Skeletal muscle satellite cell (primary cell): Measurements from ENCODE around the gene IGIP.

Source experiments
- H3K27me3 ChIP-seq: 2 replicates; pipeline ENCODE4 v1.7.0; 2013; ENCODE audit warnings: low read length; ENCODE audit not compliant: control insufficient read depth, insufficient read depth
- H3K36me3 ChIP-seq: 2 replicates; pipeline ENCODE4 v1.7.0; 2013; ENCODE audit warnings: mild to moderate bottlenecking, control low read depth, low read length; ENCODE audit not compliant: insufficient read depth
- H3K4me1 ChIP-seq: 2 replicates; pipeline ENCODE4 v1.7.0; 2013; ENCODE audit warnings: low read length; ENCODE audit not compliant: control insufficient read depth, insufficient read depth
- H3K4me2 ChIP-seq: 2 replicates; pipeline ENCODE4 v1.7.0; 2013; ENCODE audit warnings: mild to moderate bottlenecking, low read length
- H3K4me3 ChIP-seq: 2 replicates; pipeline ENCODE4 v1.7.0; 2013; ENCODE audit warnings: low read length
- H3K9ac ChIP-seq: 2 replicates; pipeline ENCODE4 v1.7.0; 2013; ENCODE audit warnings: mild to moderate bottlenecking, low read depth, low read length, moderate library complexity
- H3K9me3 ChIP-seq: replicated peaks from 2 replicates; pipeline ENCODE4 v1.7.0; 2013; ENCODE audit warnings: mild to moderate bottlenecking, control low read depth, low read length

The IGIP gene

GRCh38 chr5:140172483-140172882, 46.7 kb downstream of the IGIP start:
- no peak overlapping the region for H3K4me3 ChIP-seq
- no peaks in the 10 kb centered on the region for H3K9me3 ChIP-seq
- H3K4me2 ChIP-seq, result no peak overlapping the region
- no peaks in the 10 kb centered on the region for H3K36me3 ChIP-seq
- H3K9ac ChIP-seq, result no peak overlapping the region
- peaks cover 12% of the 10 kb centered on the region for H3K4me1 ChIP-seq
- no peaks in the 10 kb centered on the region for H3K27me3 ChIP-seq

GRCh38 chr5:140174014-140174413, 48.3 kb downstream of the IGIP start:
- H3K4me3 ChIP-seq, result no peak overlapping the region
- H3K4me1 ChIP-seq, result peaks cover 19% of the 10 kb centered on the region
- no peak overlapping the region for H3K9ac ChIP-seq
- H3K27me3 ChIP-seq, result no peaks in the 10 kb centered on the region
- H3K4me2 ChIP-seq, result no peak overlapping the region
- no peaks in the 10 kb centered on the region for H3K36me3 ChIP-seq
- no peaks in the 10 kb centered on the region for H3K9me3 ChIP-seq

DNA sequence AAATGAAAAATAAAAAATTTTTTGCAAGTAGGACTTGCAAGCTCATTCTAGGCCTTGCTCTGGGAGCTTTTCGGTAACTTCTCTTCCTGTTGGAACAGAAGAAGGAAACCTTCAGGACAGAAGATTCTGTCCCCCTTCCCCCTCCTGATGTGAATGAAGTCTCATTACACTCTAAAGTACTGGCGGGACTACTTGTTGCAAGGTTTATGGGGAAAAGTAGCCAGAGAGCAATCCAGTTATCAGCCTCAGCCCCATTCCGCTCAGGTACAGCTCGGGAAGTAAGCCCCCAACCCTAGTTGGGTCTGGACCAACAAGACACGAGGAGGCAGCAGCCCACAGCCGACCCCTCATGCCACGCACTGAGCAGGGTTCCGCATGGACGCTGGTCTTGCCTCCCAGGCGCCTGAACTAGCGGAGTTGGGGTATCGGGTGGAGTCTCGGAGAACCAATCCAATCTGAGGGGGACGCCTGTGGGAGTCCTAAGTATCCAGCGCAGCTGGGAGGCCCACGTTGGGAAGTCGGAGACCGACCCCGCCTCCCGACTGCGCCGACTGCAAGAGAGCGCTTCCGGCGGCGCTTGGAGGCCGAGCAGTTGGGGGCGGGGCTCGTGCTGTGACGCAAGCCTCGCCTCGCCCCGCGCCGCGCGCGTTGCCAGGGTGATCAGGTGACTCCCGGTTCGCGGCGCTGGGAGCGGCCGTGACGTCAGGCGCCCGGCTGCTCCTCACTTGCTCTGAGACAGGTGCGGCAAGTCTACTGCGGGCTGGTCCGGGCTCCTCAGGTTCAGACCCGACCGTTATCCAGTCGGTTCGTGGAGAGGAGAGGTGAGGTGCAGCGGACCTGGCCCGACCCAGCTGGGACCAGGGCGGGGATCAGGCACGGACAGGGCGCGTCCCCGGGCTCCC, 49.0 kb downstream of the IGIP start, which contains the start of gene CYSTM1:
Gene CYSTM1 (plus strand): TSS at position 724 of the 902 bp plus-strand sequence. CDS start 19,278 bp downstream, outside the sequence.
- H3K36me3 ChIP-seq, result no peaks in the 10 kb centered on the region
- H3K4me3 ChIP-seq, result peak within 1 kb of the TSS; percentile 81
- peaks cover 19% of the 10 kb centered on the region for H3K4me1 ChIP-seq
- H3K9me3 ChIP-seq, result no peaks in the 10 kb centered on the region
- H3K9ac ChIP-seq, result peak within 1 kb of the TSS; percentile 85
- H3K4me2 ChIP-seq, result peak within 1 kb of the TSS; percentile 85
- no peaks in the 10 kb centered on the region for H3K27me3 ChIP-seq

DNA sequence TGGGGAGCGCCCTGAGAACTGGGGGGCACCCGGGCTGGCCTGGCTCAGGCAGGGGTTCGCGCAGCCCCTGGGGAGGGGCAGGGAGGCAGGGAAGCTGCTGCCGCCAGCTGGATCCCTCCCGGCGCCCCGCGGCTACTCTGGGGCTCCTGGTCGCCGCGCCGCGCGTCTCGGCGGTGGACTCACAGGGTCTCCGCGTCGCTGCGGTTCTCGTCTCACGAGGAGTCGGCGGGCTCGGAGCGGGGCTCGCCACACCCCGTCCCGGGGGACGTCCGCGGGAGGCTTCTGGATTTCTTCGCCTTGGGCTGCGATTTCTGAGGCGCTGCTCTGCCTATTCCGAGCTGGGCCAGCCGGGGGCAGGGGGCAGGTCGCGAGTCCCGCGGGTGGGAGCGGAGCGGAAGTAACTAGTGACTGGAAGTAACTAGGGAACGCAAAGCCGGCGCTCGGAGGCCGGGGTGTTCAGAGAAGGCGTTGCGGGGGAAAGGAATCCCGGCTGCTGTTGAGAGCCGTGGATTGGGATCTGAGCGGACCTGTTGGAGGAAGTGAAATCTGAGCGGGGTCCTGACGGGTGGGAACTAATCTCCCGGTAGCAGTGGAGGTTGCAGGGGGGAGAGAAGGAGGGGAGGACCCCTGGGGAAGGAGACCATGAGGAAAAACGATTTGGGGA, 49.8 kb downstream of the IGIP start:
- Histone ChIP-seq H3K9me3 (no peaks in the 10 kb centered on the region), H3K4me2 (peak overlapping the region; percentile 85), H3K9ac (peak overlapping the region; percentile 85), H3K36me3 (no peaks in the 10 kb centered on the region), H3K4me3 (peak overlapping the region; percentile 81), H3K27me3 (no peaks in the 10 kb centered on the region), H3K4me1 (peaks cover 19% of the 10 kb centered on the region)

- peak overlapping the region; percentile 85 for H3K9ac ChIP-seq
These were observed 50.3 kb downstream of the IGIP start for GRCh38 chr5:140176031-140176387.

GRCh38 chr5:140178086-140178410, 52.3 kb downstream of the IGIP start:
- no peaks in the 10 kb centered on the region for H3K27me3 ChIP-seq
- no peaks in the 10 kb centered on the region for H3K9me3 ChIP-seq
- no peaks in the 10 kb centered on the region for H3K36me3 ChIP-seq
- H3K4me1 ChIP-seq, result peaks cover 30% of the 10 kb centered on the region
- H3K4me3 ChIP-seq, result no peak overlapping the region
- H3K4me2 ChIP-seq, result no peak overlapping the region
- no peak overlapping the region for H3K9ac ChIP-seq

More at GRCh38 chr5:140176031-140176387, 50.3 kb downstream of the IGIP start:
- Histone ChIP-seq H3K9me3 (no peaks in the 10 kb centered on the region), H3K4me3 (peak overlapping the region; percentile 81), H3K4me2 (peak overlapping the region; percentile 85), H3K27me3 (no peaks in the 10 kb centered on the region), H3K36me3 (no peaks in the 10 kb centered on the region), H3K4me1 (peaks cover 19% of the 10 kb centered on the region)

- H3K9ac ChIP-seq, result no peak overlapping the region
- H3K4me1 ChIP-seq, result peaks cover 32% of the 10 kb centered on the region
- H3K36me3 ChIP-seq, result no peaks in the 10 kb centered on the region
- H3K4me3 ChIP-seq, result no peak overlapping the region
- no peaks in the 10 kb centered on the region for H3K27me3 ChIP-seq
- H3K4me2 ChIP-seq, result no peak overlapping the region
- no peaks in the 10 kb centered on the region for H3K9me3 ChIP-seq
These were observed 52.9 kb downstream of the IGIP start for GRCh38 chr5:140178482-140179116.
